Heart right ventricle (tissue), 16 donors: ENCODE results near the gene TBC1D19. TPM values are rescaled to one million over a fixed set of nuclear protein-coding genes. Genes with fewer than 3 reads are reported as not detected.

Experiments used
- ATAC-seq, 8 donors: fragments of 200-7000 bp; cut with Tn5 transposase; one replicate each; pipeline ENCODE4 v1.9.1; 2020; ENCODE audit warnings: mild to moderate bottlenecking in 8 of 8, moderate library complexity in 8 of 8, moderate number of reproducible peaks in 1 of 8
- DNase-seq, 2 donors: peaks; one replicate each; pipeline ENCODE4 v3.0.0-alpha.2; 2020
- H3K27ac ChIP-seq, 10 donors: fragments of 200-600 bp; sonication (generic) in 2 of 10; one replicate each; pipeline versions ENCODE4 v1.5.0 to v1.8.0; 2020 to 2022; ENCODE audit warnings: mild to moderate bottlenecking in 3 of 10
- H3K27me3 ChIP-seq, 7 donors: fragments of 200-600 bp; one replicate each; pipeline ENCODE4 v1.8.0; 2021 to 2022; ENCODE audit warnings: mild to moderate bottlenecking in 2 of 7
- H3K36me3 ChIP-seq, 9 donors: fragments of 200-600 bp; sonication (generic) in 1 of 9; one replicate each; pipeline versions ENCODE4 v1.5.0 to v1.8.0; 2020 to 2022; ENCODE audit warnings: mild to moderate bottlenecking in 2 of 9
- H3K4me1 ChIP-seq, 9 donors: fragments of 200-600 bp; sonication (generic) in 1 of 9; one replicate each; pipeline versions ENCODE4 v1.5.0 to v1.8.0; 2020 to 2022; ENCODE audit warnings: mild to moderate bottlenecking in 4 of 9
- H3K4me3 ChIP-seq, 10 donors: fragments of 200-600 bp; sonication (generic) in 2 of 10; one replicate each; pipeline versions ENCODE4 v1.5.0 to v1.8.0; 2020 to 2022; ENCODE audit warnings: mild to moderate bottlenecking in 7 of 10, moderate library complexity in 2 of 10
- H3K9me3 ChIP-seq, 11 donors: fragments of 200-600 bp in 10 of 11; sonication (generic) in 2 of 11; one replicate each; pipeline versions ENCODE4 v1.5.0 to v1.8.0; 2013 to 2022; ENCODE audit warnings: mild to moderate bottlenecking in 2 of 11, control low read depth in 1 of 11, moderate library complexity in 1 of 11
- WGBS, 2 donors: extraction: QIAGEN DNeasy Blood & Tissue Kit; methylation state at CpG; one replicate each; pipeline ENCODE4 v1.1.7; 2013; ENCODE audit warnings: inconsistent platforms in 1 of 2; 5-methylcytosine and 5-hydroxymethylcytosine counted together
- intact Hi-C, 10 donors: fragments of 100-400 bp; cut with DNase I; formaldehyde crosslinking; loops; one replicate each; pipeline versions ENCODE4 v1.11.1 to v1.14.2; 2022
- polyA plus RNA-seq, 2 donors: library from polyadenylated mRNA; stranded (reverse); fragments of 200-250 nt; gene quantifications; one replicate each; pipeline ENCODE4 v1.2.3, GENCODE V29; 2013
- total RNA-seq, 10 donors: library from RNA; stranded (reverse); fragmentation: NEBNext Ultra II Directional in 3 of 10; extraction: Animal tissue kit (Norgen Biotek cat#: 25700) in 3 of 10; gene quantifications; one replicate each; pipeline versions ENCODE4 v1.2.1 to v1.2.4, GENCODE V29; 2021 to 2023
- TF ChIP-seq, protein P1 (sequence below), 9 donors: fragments of 200-600 bp; sonication (generic) in 2 of 9; IDR thresholded peaks; one replicate each; pipeline versions ENCODE4 v1.5.0 to v1.8.0; 2021 to 2022; ENCODE audit warnings: antibody characterized with exemption in 9 of 9, mild to moderate bottlenecking in 5 of 9, moderate library complexity in 1 of 9
- donor health status: Arrhythmogenic right ventricular cardiomyopathy.
- donor health status: ischemic (EF 13 %, LVEDD 7.1; RV severe dilation, severe dysfunction).
- donor health status: healthy with polysubstance abuse.
- donor health status: DM: no; HTN: yes; CAD: no.
- donor health status: DM: no; HTN: no; CAD: no.
- donor health status: ischemic (EF 25% LVEDD 6.9; RV normal size, moderate dysfunction).
- donor health status: ischemic (EF 25% LVEDD 5.7; RV mildly dilated, moderate dysfunction).
- donor health status: healthy.
- donor health status: DM: yes; HTN: yes; CAD: no.
- donor health status: Ischemic cardiomyopathy.
- donor health status: ischemic (EF 35%, LVEDD 5.7; RV mildly dilated, moderate dysfunction).
- donor health status: nonischemic (EF 11% LVEDD 7.7; RV severe dilation, severe dysfunction).
- donor health status: DM: yes; HTN: yes; CAD: no.
- donor health status: PGD.
- donor health status: ischemic (EF 29% LVEDD 5.4; RV normal size, mild dysfunction).
- donor health status: nonischemic (EF 23%, LVEDD 6.1; RV moderate dilation, normal function).

Gene TBC1D19
- total and polyA plus RNA-seq, 12 donors = 1.6 to 10.7 (median 9.4) TPM

DNA sequence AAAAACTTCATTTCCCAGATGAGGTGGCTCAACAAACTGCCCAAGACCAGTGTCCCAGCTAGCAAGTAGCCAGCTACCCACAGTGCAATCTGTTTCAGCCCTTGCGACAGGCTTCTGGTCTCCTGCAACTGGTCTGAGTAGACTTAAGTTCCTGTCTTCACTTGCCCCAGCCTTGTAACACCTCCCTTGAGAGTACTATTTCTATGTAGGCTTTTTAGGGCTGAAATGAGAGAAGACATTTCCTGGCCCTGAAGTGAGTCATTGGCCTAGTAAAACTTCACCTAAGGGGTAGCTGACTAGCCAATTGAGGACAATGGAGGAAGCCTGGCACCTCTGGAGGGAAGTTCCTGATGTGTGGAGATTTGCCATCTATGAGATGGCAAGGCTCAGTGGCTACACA lies 196.7 kb downstream of the TBC1D19 start:
- WGBS, 2 donors = 87 to 95% methylated on average over 1 of the region's 1 CpG
- intact Hi-C loops = loop anchor here in 5 of 10 donors (10.0 kb wide), 2 partner anchors 224 to 234 kb away; no protein-coding TSS in a partner anchor
- peaks cover 0 to under 1% (median 0%) of the 10 kb centered on the region in 9 donors for H3K36me3 ChIP-seq
- H3K9me3 ChIP-seq = no peaks in the 10 kb centered on the region
- peaks cover 0 to 38% (median 18%) of the 10 kb centered on the region in 9 donors for H3K4me1 ChIP-seq
- H3K4me3 ChIP-seq = no peak overlapping the region
- DNase-seq = no peak
- peak in 1 of 8 donors; percentile 54 for ATAC-seq
- H3K27me3 ChIP-seq = no peaks in the 10 kb centered on the region
- no peak overlapping the region for H3K27ac ChIP-seq
- TF ChIP-seq, protein P1, sequence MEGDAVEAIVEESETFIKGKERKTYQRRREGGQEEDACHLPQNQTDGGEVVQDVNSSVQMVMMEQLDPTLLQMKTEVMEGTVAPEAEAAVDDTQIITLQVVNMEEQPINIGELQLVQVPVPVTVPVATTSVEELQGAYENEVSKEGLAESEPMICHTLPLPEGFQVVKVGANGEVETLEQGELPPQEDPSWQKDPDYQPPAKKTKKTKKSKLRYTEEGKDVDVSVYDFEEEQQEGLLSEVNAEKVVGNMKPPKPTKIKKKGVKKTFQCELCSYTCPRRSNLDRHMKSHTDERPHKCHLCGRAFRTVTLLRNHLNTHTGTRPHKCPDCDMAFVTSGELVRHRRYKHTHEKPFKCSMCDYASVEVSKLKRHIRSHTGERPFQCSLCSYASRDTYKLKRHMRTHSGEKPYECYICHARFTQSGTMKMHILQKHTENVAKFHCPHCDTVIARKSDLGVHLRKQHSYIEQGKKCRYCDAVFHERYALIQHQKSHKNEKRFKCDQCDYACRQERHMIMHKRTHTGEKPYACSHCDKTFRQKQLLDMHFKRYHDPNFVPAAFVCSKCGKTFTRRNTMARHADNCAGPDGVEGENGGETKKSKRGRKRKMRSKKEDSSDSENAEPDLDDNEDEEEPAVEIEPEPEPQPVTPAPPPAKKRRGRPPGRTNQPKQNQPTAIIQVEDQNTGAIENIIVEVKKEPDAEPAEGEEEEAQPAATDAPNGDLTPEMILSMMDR (IDR thresholded peaks at IDR 0.05) = no peak

DNA sequence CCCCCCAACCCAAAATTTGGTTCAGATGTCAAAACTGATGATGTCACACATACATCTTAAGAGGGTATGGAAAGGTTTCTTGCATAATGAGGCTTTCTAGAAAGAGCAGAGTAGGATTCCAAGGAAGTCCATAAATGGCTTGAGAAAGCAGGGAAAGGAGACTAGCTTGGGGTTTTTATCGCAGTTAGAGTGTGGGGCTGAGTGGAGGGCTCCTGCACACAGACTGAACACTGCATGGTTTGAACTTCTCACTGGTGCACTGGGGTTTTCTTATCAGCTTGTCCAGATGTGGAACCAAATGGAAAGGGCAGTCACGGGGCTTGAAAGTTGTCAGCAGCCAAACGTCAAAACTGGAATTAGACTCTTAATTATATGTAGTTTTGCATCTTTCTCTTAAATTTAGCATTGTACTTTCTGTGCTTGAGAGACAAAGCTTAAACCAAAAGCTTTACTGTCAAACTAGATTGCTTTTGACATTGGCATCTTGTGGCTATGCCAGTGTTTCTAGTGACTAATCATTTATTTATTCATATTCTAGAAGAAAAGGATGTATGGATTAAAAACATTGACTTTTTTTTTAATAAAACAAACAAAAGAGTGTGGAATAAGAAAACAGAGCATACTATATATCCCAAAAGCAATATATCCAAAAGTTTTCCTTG lies 198.4 kb downstream of the TBC1D19 start:
- ATAC-seq (no peak), DNase-seq (no peak)
- H3K27me3 ChIP-seq = no peaks in the 10 kb centered on the region
- H3K4me1 ChIP-seq = peaks cover 0 to 51% (median 22%) of the 10 kb centered on the region in 9 donors
- H3K9me3 ChIP-seq = no peaks in the 10 kb centered on the region
- TF ChIP-seq, protein P1 (IDR thresholded peaks at IDR 0.05) = no peak
- H3K36me3 ChIP-seq = no peaks in the 10 kb centered on the region
- 52 to 58% methylated on average over 3 of the region's 3 CpGs for WGBS, 2 donors
- no peak overlapping the region for H3K4me3 ChIP-seq
- intact Hi-C loops = loop anchor here in 5 of 10 donors (10.0 kb wide), 2 partner anchors 223 to 233 kb away; no protein-coding TSS in a partner anchor
- no peak overlapping the region for H3K27ac ChIP-seq

- H3K4me3 ChIP-seq = no peak overlapping the region
- H3K36me3 ChIP-seq = no peaks in the 10 kb centered on the region
- peaks cover 0 to 56% (median 27%) of the 10 kb centered on the region in 9 donors for H3K4me1 ChIP-seq
- no peak overlapping the region for H3K27ac ChIP-seq
- TF ChIP-seq, protein P1 (IDR thresholded peaks at IDR 0.05) = no peak
- ATAC-seq (no peak), DNase-seq (no peak)
- intact Hi-C loops = loop anchor here in 5 of 10 donors (10.0 kb wide), 2 partner anchors 222 to 232 kb away; no protein-coding TSS in a partner anchor
- H3K9me3 ChIP-seq = no peaks in the 10 kb centered on the region
- H3K27me3 ChIP-seq = no peaks in the 10 kb centered on the region
- 49 to 54% methylated on average over 5 of the region's 5 CpGs for WGBS, 2 donors
Measured at GRCh38 chr4:26782830-26783202, 198.9 kb downstream of the TBC1D19 start.

DNA sequence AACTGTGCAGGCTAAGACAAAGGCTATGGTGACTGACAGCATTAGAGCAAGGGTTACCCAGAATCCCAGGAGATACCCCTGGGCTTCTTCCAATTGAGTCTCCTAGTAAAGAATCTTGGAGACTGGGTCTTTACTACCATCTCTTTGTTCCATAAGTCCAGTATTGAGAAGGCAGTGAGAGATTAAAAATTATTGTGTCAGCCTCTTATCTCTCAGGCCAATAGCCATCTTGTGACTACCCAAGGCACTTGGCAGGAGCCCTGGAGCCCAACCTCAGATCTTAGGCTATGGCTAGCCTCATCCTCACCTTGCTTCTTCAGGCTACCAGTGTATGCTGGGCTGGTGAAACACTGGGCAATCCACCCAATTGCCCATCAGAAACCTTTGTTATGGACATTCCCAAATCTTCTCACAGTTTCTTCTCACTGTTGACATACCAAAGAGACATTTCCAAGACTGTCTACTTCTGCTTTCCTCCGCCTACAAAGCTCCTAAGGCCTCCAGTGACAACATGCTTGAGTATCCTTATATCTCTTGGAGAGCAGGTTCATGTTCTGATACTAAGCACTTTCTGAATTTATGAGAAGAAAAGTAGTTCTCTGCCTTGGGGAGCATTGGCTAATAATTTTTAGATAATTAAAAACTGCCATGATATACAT lies 200.5 kb downstream of the TBC1D19 start:
- ATAC-seq (no peak), DNase-seq (no peak)
- TF ChIP-seq, protein P1 (IDR thresholded peaks at IDR 0.05) = no peak
- H3K27me3 ChIP-seq = no peaks in the 10 kb centered on the region
- intact Hi-C loops = loop anchor here in 5 of 10 donors (10.0 kb wide), 2 partner anchors 220 to 230 kb away; no protein-coding TSS in a partner anchor
- H3K4me1 ChIP-seq = peaks cover 2 to 66% (median 40%) of the 10 kb centered on the region in 9 donors
- no peaks in the 10 kb centered on the region for H3K36me3 ChIP-seq
- H3K27ac ChIP-seq = no peak overlapping the region
- H3K4me3 ChIP-seq = no peak overlapping the region
- 100% methylated on average over 1 of the region's 1 CpG for WGBS, 2 donors
- H3K9me3 ChIP-seq = no peaks in the 10 kb centered on the region
